ENCODE results near the gene PERM1.

Gene PERM1

GRCh38 chr1:985126-985525, 3.2 kb upstream of the PERM1 start:
- Histone ChIP-seq H3K4me2 (ENCODE audit: low read depth, low read length, poor library complexity, severe bottlenecking) (no peak overlapping the region), H3K4me1 (ENCODE audit: insufficient read depth, low read length, poor library complexity, severe bottlenecking) (no peaks in the 10 kb centered on the region), H3K4me3 (ENCODE audit: low read length, poor library complexity, severe bottlenecking) (no peak overlapping the region), H3K9me3 (ENCODE audit: insufficient read depth, low read depth, low read length) (no peaks in the 10 kb centered on the region), H3K36me3 (ENCODE audit: insufficient read depth, low read length) (no peaks in the 10 kb centered on the region), H3K9ac (ENCODE audit: low read depth, low read length, poor library complexity, severe bottlenecking) (no peak overlapping the region), H4K20me1 (ENCODE audit: insufficient read depth, low read length, poor library complexity, severe bottlenecking) (no peaks in the 10 kb centered on the region), H2AFZ (ENCODE audit: low read length) (no peak overlapping the region), H3K79me2 (ENCODE audit: insufficient read depth, low read length) (no peaks in the 10 kb centered on the region), H3K27me3 (ENCODE audit: insufficient read depth, low read length, poor library complexity, severe bottlenecking) (no peaks in the 10 kb centered on the region), H3K9me2 (replicated peaks; ENCODE audit: low read depth, low read length) (no peaks in the 10 kb centered on the region), H3F3A (ENCODE audit: low read depth) (no peaks in the 10 kb centered on the region)
- TF ChIP-seq CTCF (conservative IDR thresholded peaks at IDR 0.05; ENCODE audit: low read length) (no peak), EZH2phosphoT487 (IDR thresholded peaks at IDR 0.05; ENCODE audit: borderline replicate concordance) (no peak)

- H3F3A ChIP-seq (ENCODE audit: low read depth), result no peaks in the 10 kb centered on the region
- no peaks in the 10 kb centered on the region for H3K27me3 ChIP-seq (ENCODE audit: insufficient read depth, low read length, poor library complexity, severe bottlenecking)
- no peak overlapping the region for H3K4me2 ChIP-seq (ENCODE audit: low read depth, low read length, poor library complexity, severe bottlenecking)
- H3K4me3 ChIP-seq (ENCODE audit: low read length, poor library complexity, severe bottlenecking), result no peak overlapping the region
- H3K9me2 ChIP-seq (replicated peaks; ENCODE audit: low read depth, low read length), result no peaks in the 10 kb centered on the region
- H3K4me1 ChIP-seq (ENCODE audit: insufficient read depth, low read length, poor library complexity, severe bottlenecking), result no peaks in the 10 kb centered on the region
- TF ChIP-seq EZH2phosphoT487 (IDR thresholded peaks at IDR 0.05; ENCODE audit: borderline replicate concordance) (no peak), CTCF (conservative IDR thresholded peaks at IDR 0.05; ENCODE audit: low read length) (no peak; the same call in 1 of the 2 replicates)
- H2AFZ ChIP-seq (ENCODE audit: low read length), result no peak overlapping the region
- H3K9ac ChIP-seq (ENCODE audit: low read depth, low read length, poor library complexity, severe bottlenecking), result no peak overlapping the region
- H3K9me3 ChIP-seq (ENCODE audit: insufficient read depth, low read depth, low read length), result no peaks in the 10 kb centered on the region
- H3K36me3 ChIP-seq (ENCODE audit: insufficient read depth, low read length), result no peaks in the 10 kb centered on the region
- no peaks in the 10 kb centered on the region for H3K79me2 ChIP-seq (ENCODE audit: insufficient read depth, low read length)
- no peaks in the 10 kb centered on the region for H4K20me1 ChIP-seq (ENCODE audit: insufficient read depth, low read length, poor library complexity, severe bottlenecking)
Observed at GRCh38 chr1:984476-984814, 2.6 kb upstream of the PERM1 start.

DNA sequence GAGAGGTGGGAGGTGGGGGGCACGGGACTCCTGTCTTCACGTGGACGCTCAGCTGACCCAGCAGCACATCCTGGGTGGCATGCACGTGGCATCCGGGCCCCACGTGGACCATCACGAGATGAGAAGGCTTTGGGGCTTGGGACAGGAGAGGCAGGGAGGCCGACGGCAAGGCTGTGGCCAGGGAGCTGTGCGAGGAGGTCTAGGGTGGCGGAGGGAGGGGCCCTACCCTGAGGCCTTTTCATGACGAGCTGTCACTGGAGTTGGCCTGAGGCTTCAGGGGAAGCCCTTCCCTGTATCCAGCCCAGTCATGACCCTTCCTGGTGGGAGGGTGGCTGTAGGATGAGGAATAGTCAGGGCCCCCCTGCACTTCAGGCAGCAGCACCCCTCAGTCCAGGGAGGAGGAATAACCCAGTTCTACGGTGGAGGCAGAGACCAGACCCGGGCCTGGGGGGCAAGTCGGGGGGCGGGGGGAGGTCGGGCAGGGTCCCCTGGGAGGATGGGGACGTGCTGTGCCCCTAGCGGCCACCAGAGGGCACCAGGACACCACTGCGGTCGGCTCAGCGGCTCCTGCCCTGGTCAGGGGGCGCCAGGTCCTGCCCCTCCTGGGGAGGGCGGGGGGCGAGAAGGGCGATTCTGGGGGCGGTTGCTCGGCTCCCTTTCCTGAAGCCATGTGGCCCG, 2.0 kb upstream of the PERM1 start:
- no peaks in the 10 kb centered on the region for H3F3A ChIP-seq (ENCODE audit: low read depth)
- no peaks in the 10 kb centered on the region for H3K4me1 ChIP-seq (ENCODE audit: insufficient read depth, low read length, poor library complexity, severe bottlenecking)
- no peak overlapping the region for H3K4me2 ChIP-seq (ENCODE audit: low read depth, low read length, poor library complexity, severe bottlenecking)
- H3K9me3 ChIP-seq (ENCODE audit: insufficient read depth, low read depth, low read length), result no peaks in the 10 kb centered on the region
- no peak overlapping the region for H3K4me3 ChIP-seq (ENCODE audit: low read length, poor library complexity, severe bottlenecking)
- H3K79me2 ChIP-seq (ENCODE audit: insufficient read depth, low read length), result no peaks in the 10 kb centered on the region
- no peaks in the 10 kb centered on the region for H3K9me2 ChIP-seq (replicated peaks; ENCODE audit: low read depth, low read length)
- TF ChIP-seq CTCF (conservative IDR thresholded peaks at IDR 0.05; ENCODE audit: low read length) (peak; percentile 77), EZH2phosphoT487 (IDR thresholded peaks at IDR 0.05; ENCODE audit: borderline replicate concordance) (no peak)
- no peaks in the 10 kb centered on the region for H3K36me3 ChIP-seq (ENCODE audit: insufficient read depth, low read length)
- no peak overlapping the region for H3K9ac ChIP-seq (ENCODE audit: low read depth, low read length, poor library complexity, severe bottlenecking)
- no peak overlapping the region for H2AFZ ChIP-seq (ENCODE audit: low read length)
- no peaks in the 10 kb centered on the region for H3K27me3 ChIP-seq (ENCODE audit: insufficient read depth, low read length, poor library complexity, severe bottlenecking)
- H4K20me1 ChIP-seq (ENCODE audit: insufficient read depth, low read length, poor library complexity, severe bottlenecking), result no peaks in the 10 kb centered on the region

Measured in Loucy (cell line).